ENCODE data around the gene ARSD. TPM values are rescaled to one million over a fixed set of nuclear protein-coding genes. Genes with fewer than 3 reads are reported as not detected.
"Not testable (repeated sequence)": the region's sequence is repeated elsewhere in the genome, so short reads cannot be mapped to it uniquely, and the experiment has no call there.

ARSD gene
- polyA plus RNA-seq, 1 experiment: 11.6 TPM

DNA sequence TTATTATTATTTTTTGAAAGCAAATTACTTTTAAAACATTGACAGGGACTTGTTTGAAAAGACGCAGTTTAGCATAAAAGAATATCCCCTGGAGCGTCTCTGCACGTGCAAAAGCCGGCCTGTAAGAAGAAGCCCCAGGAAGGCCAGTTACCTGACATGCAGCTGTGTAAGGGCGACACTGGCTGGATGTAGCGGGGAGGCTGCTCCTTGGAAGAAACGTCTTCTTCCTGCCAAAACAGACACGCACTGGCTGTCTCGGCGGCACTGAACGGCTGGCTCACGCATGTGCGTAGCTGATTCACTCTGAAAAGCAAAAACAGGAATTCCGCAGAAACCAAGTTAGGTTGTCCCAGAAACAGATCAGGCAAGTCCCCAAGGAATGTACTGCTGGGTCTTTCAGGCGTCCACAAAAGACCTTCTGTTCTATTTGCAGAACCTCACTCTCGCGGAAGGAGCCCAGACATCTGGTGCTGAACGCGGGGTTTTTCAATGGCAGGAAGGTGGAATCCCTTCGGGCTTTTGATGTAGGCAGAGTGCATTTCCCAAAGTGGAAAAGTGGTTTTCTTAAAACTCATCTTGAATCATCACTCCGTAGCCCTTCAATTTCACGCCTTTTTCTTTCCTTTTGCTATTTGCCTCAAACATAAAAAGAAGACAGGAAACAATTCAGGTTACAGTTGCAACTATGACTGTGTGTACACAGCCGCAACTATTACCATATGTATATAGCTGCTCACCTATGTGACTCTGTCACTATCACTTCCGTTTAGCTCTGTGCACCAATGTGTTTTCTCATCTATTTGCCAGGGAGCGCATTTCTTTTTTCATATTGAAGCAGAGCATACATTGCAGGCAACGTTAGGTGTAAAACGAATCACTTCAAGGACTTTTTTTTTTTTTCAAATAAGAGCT lies 39.1 kb upstream of the ARSD start:
- Histone ChIP-seq H3K27me3 (ENCODE audit: control insufficient read depth, insufficient read depth, low read length) (no peaks in the 10 kb centered on the region), H3K9me3 (ENCODE audit: control insufficient read depth, insufficient read depth, low read length) (no peaks in the 10 kb centered on the region), H3K27ac (ENCODE audit: low read depth, low read length) (no peak overlapping the region), H3K4me3 (ENCODE audit: low read depth, low read length) (no peak overlapping the region)
- no peak for TF ChIP-seq CTCF (IDR thresholded peaks at IDR 0.05; ENCODE audit: low read depth, low read length)
- POLR2A ChIA-PET: interaction anchor here (0.6 kb wide), 1 partner anchor 40 kb away, joined by 3 read pairs; no protein-coding TSS in a partner anchor
- DNase-seq (ENCODE audit: low read depth, low spot score): no peak
- CTCF ChIA-PET: no interaction called here

DNA sequence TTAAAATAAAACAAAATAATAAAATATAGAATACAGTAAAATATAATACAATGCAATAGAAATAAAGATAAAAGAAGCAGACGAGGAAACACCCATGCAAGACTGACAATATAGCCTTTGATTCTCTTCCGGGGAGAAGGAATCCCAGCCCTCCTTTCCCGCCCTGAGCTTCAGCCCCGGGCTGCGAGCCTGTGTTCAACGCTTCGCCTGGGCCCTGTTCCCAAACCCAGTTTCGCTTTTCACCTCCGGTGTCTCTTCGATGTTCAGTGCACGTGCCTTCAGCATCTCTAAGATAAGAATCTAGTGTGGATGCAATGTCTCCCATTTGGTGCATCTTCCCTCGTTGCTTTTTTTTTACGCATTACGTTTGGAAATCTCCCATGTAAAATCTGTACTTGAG lies 38.4 kb upstream of the ARSD start:
- no peak overlapping the region for H3K4me3 ChIP-seq (ENCODE audit: low read depth, low read length)
- TF ChIP-seq CTCF (IDR thresholded peaks at IDR 0.05; ENCODE audit: low read depth, low read length): no peak
- ChIA-PET POLR2A (interaction anchor here (0.6 kb wide), 1 partner anchor 39 kb away, joined by 3 read pairs; no protein-coding TSS in a partner anchor), CTCF (no interaction called here)
- H3K27ac ChIP-seq (ENCODE audit: low read depth, low read length): no peak overlapping the region
- no peaks in the 10 kb centered on the region for H3K27me3 ChIP-seq (ENCODE audit: control insufficient read depth, insufficient read depth, low read length)
- DNase-seq (ENCODE audit: low read depth, low spot score): no peak
- no peaks in the 10 kb centered on the region for H3K9me3 ChIP-seq (ENCODE audit: control insufficient read depth, insufficient read depth, low read length)

- Histone ChIP-seq H3K9me3 (ENCODE audit: control insufficient read depth, insufficient read depth, low read length) (no peaks in the 10 kb centered on the region), H3K27me3 (ENCODE audit: control insufficient read depth, insufficient read depth, low read length) (no peaks in the 10 kb centered on the region), H3K4me3 (ENCODE audit: low read depth, low read length) (no peak overlapping the region), H3K27ac (ENCODE audit: low read depth, low read length) (no peak overlapping the region)
- DNase-seq (ENCODE audit: low read depth, low spot score): no peak
- TF ChIP-seq CTCF (IDR thresholded peaks at IDR 0.05; ENCODE audit: low read depth, low read length): no peak
- POLR2A ChIA-PET: no interaction called here
- CTCF ChIA-PET: no interaction called here
These were observed 37.9 kb upstream of the ARSD start for GRCh38 chrX:2967012-2967411.

DNA sequence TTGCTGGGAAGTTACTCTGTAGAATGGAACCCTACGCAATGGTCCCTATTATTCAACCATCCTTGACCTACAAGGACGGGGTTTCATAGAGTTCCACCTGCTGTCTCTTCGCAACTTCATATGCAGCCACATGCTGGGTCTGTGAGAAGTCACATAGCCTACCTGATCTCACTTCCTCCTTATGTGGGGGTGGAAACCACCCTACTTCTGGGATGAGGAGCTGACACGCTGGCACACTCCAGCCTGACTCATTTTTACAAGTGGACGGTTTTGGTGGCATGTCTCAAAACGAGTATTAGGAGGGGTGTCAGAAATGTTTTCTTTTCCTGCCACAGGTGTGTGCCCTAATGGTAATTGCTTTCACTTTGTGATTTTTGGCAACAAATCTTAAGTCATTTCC lies 36.8 kb upstream of the ARSD start:
- Histone ChIP-seq H3K27ac (ENCODE audit: low read depth, low read length) (no peak overlapping the region), H3K27me3 (ENCODE audit: control insufficient read depth, insufficient read depth, low read length) (no peaks in the 10 kb centered on the region), H3K9me3 (ENCODE audit: control insufficient read depth, insufficient read depth, low read length) (no peaks in the 10 kb centered on the region), H3K4me3 (ENCODE audit: low read depth, low read length) (no peak overlapping the region)
- DNase-seq (ENCODE audit: low read depth, low spot score): no peak
- TF ChIP-seq CTCF (IDR thresholded peaks at IDR 0.05; ENCODE audit: low read depth, low read length): no peak
- POLR2A ChIA-PET: no interaction called here
- CTCF ChIA-PET: no interaction called here

DNA sequence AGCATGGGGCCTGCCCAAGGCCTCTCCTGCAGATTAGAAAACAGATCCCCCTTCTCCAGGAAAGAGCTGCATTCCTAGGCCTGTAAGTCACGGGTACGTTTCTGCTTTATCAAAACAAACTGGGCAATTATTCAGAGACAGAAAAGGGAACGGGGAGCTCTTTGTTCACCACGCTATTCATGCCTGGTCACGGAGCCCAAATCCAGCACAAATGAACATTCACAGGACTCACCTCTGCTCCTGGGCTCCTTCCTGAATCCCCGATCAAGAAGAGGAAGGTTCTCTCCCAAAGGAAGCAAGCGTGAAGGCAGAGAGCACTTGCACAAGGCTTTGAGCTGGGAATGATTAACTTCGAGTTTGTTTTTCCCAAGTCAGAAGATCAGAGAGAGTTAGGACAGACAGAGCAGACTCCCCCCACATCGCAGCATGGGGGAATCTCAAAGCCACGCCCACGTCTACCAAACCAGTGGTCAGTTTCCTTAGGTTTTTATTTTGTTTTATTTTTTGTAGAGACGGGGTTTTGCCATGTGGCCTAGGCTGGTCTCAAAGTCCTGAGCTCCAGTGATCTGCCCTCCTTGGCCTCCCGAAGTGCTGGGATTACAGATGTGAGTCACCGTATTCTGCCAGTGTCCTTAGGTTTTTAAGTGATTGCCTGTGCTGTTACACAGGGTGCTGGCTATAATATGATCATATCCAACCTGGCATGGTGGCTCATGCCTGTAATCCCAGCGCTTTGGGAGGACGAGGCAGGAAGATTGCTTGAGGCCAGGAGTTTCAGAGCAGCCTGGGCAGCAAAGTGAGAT lies 35.1 kb upstream of the ARSD start:
- H3K9me3 ChIP-seq (ENCODE audit: control insufficient read depth, insufficient read depth, low read length); H3K27me3 ChIP-seq (ENCODE audit: control insufficient read depth, insufficient read depth, low read length); CTCF ChIA-PET: not testable (repeated sequence)
- H3K27ac ChIP-seq (ENCODE audit: low read depth, low read length): peak overlapping the region; percentile 96
- POLR2A ChIA-PET: interaction anchor here (0.6 to 1.2 kb wide), 3 partner anchors 35 to 585 kb away, joined by 3 to 7 read pairs (median 3); partner anchors contain the start of gene ARSD
- peak overlapping the region; percentile 25; the same call in 1 of the 2 replicates for H3K4me3 ChIP-seq (ENCODE audit: low read depth, low read length)
- DNase-seq (ENCODE audit: low read depth, low spot score): peak; percentile 27

- H3K4me3 ChIP-seq (ENCODE audit: low read depth, low read length); H3K27me3 ChIP-seq (ENCODE audit: control insufficient read depth, insufficient read depth, low read length); H3K9me3 ChIP-seq (ENCODE audit: control insufficient read depth, insufficient read depth, low read length); DNase-seq (ENCODE audit: low read depth, low spot score); CTCF ChIA-PET: not testable (repeated sequence)
- POLR2A ChIA-PET: interaction anchor here (1.2 kb wide), 1 partner anchor 35 kb away, joined by 7 read pairs; the partner anchor contains the start of gene ARSD
- peak overlapping the region; percentile 21 for H3K27ac ChIP-seq (ENCODE audit: low read depth, low read length)
These were observed 34.3 kb upstream of the ARSD start for GRCh38 chrX:2963449-2963848.

Data from AG04450 (cell line).